ENCODE measurements around the gene CYTH1.

GRCh38 chr17:78745407-78746088 is 36.5 kb downstream of the CYTH1 start:
- TF ChIP-seq CTCF (IDR thresholded peaks at IDR 0.05 in 2 of 3, conservative IDR thresholded peaks at IDR 0.05 in 1 of 3; ENCODE audit: control insufficient read depth in 2 of 3, extremely low read depth in 1 of 3, insufficient read depth in 1 of 3, low read depth in 3 of 3, low read length in 3 of 3) (peak; percentile 35 to 51 (median 42); a peak in 4 of 6 replicates), ZBTB4 (CRISPR knock-in tag; IDR thresholded peaks at IDR 0.05) (no peak), BRCA1 (IDR thresholded peaks at IDR 0.05; ENCODE audit: low read depth, low read length) (no peak), BHLHE40 (IDR thresholded peaks at IDR 0.05; ENCODE audit: borderline replicate concordance in 1 of 2, low read depth in 2 of 2, low read length in 1 of 2) (no peak), RCOR1 (conservative IDR thresholded peaks at IDR 0.05; ENCODE audit: low read depth, low read length) (no peak), RAD21 (IDR thresholded peaks at IDR 0.05; ENCODE audit: insufficient read depth, low read depth, low read length) (peak; percentile 55), SUZ12 (IDR thresholded peaks at IDR 0.05; ENCODE audit: unreplicated experiment) (no peak), NR2F1 (conservative IDR thresholded peaks at IDR 0.05) (no peak)

Data from GM12878 (cell line).